ENCODE data around the gene MADCAM1.

The MADCAM1 gene

GRCh38 chr19:489418-490196, 6.7 kb upstream of the MADCAM1 start:
- no peak for DNase-seq

GRCh38 chr19:491146-491741, 5.0 kb upstream of the MADCAM1 start:
- no peak for DNase-seq

GRCh38 chr19:492091-492531, 4.2 kb upstream of the MADCAM1 start:
- DNase-seq, result no peak

GRCh38 chr19:493391-494170, 2.7 kb upstream of the MADCAM1 start:
- no peak for DNase-seq

- DNase-seq, result no peak
Measured at GRCh38 chr19:494171-495080, 1.9 kb upstream of the MADCAM1 start.

- no peak for DNase-seq
Measured at GRCh38 chr19:495081-495401, 1.2 kb upstream of the MADCAM1 start.

- DNase-seq, result no peak
Measured at GRCh38 chr19:495402-496111, 729 bp upstream of the MADCAM1 start.

GRCh38 chr19:496986-497385, 700 bp downstream of the MADCAM1 start:
- DNase-seq, result no peak

- no peak for DNase-seq
Measured at GRCh38 chr19:497491-497868, 1.2 kb downstream of the MADCAM1 start.

- no peak for DNase-seq
Measured at GRCh38 chr19:497869-498510, 1.7 kb downstream of the MADCAM1 start.

- DNase-seq, result no peak
Measured at GRCh38 chr19:498511-498891, 2.2 kb downstream of the MADCAM1 start.

GRCh38 chr19:498977-499623, 2.8 kb downstream of the MADCAM1 start:
- DNase-seq, result no peak

GRCh38 chr19:501646-502045, 5.4 kb downstream of the MADCAM1 start:
- DNase-seq, result no peak

GRCh38 chr19:504616-505015, 8.3 kb downstream of the MADCAM1 start:
- no peak for DNase-seq

GRCh38 chr19:506404-507285, 10.4 kb downstream of the MADCAM1 start:
- peak; percentile 100 for DNase-seq

- DNase-seq, result peak; percentile 72
Measured at GRCh38 chr19:507286-508203, 11.3 kb downstream of the MADCAM1 start, which contains the start of gene TPGS1. Gene TPGS1 (plus strand): TSS chr19:507497. CDS start chr19:507507, 10 bp downstream.

GRCh38 chr19:508204-509150, 12.2 kb downstream of the MADCAM1 start:
- no peak for DNase-seq
